AG09309 (cell line): ENCODE results near the gene XPNPEP2.

Experiments
- DNase-seq: peaks from one replicate; pipeline ENCODE4 v3.0.0-alpha.2; 2010; ENCODE audit warnings: low read depth
- H3K4me3 ChIP-seq: 2 replicates; pipeline ENCODE4 v1.5.1; 2011; ENCODE audit warnings: mild to moderate bottlenecking, low read depth, low read length, moderate library complexity; ENCODE audit not compliant: control insufficient read depth
- TF ChIP-seq, protein P1 (sequence below): IDR thresholded peaks from 2 replicates; pipeline ENCODE4 v1.5.1; 2011; ENCODE audit warnings: mild to moderate bottlenecking, low read depth, low read length, inconsistent platforms; ENCODE audit not compliant: insufficient read depth, control insufficient read depth; ENCODE audit errors: missing control alignments

XPNPEP2 gene

DNA sequence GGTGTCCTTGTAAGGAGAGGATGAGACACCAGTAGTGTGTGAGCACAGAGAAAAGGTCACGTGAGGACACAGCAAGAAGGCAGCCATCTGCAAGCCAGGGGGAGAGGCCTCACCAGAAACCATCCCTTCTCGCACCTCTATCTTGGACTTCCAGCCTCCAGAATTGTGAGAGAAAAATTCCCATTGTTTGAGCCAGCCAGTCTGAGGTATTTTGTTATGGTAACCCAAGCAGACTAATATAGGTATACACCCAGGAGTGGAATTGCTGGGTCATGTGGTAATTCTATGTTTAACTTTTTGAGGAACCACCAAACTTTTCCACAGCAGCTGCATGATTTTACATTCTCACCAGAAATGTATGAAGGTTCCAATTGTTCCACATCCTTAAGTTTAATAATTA, 79.3 kb downstream of the XPNPEP2 start:
- DNase-seq: no peak
- no peak overlapping the region for H3K4me3 ChIP-seq
- TF ChIP-seq, protein P1, sequence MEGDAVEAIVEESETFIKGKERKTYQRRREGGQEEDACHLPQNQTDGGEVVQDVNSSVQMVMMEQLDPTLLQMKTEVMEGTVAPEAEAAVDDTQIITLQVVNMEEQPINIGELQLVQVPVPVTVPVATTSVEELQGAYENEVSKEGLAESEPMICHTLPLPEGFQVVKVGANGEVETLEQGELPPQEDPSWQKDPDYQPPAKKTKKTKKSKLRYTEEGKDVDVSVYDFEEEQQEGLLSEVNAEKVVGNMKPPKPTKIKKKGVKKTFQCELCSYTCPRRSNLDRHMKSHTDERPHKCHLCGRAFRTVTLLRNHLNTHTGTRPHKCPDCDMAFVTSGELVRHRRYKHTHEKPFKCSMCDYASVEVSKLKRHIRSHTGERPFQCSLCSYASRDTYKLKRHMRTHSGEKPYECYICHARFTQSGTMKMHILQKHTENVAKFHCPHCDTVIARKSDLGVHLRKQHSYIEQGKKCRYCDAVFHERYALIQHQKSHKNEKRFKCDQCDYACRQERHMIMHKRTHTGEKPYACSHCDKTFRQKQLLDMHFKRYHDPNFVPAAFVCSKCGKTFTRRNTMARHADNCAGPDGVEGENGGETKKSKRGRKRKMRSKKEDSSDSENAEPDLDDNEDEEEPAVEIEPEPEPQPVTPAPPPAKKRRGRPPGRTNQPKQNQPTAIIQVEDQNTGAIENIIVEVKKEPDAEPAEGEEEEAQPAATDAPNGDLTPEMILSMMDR: no peak
